Thyroid gland (tissue), 4 donors: ENCODE results near the gene IVD. TPM values are rescaled to one million over a fixed set of nuclear protein-coding genes. Genes with fewer than 3 reads are reported as not detected.

ENCODE experiments used
- DNase-seq, 2 donors: peaks; one replicate each; pipeline ENCODE4 v3.0.0-alpha.2; 2019
- H3K27ac ChIP-seq, 3 donors: fragments of 200-600 bp; sonication (generic); 1 replicate in 2 of 3; 2 replicates in 1 of 3; pipeline ENCODE4 v1.5.1; 2016 to 2019; ENCODE audit warnings: mild to moderate bottlenecking in 1 of 3, moderate library complexity in 1 of 3
- H3K27me3 ChIP-seq: fragments of 200-600 bp; sonication (generic); one replicate; pipeline ENCODE4 v1.5.1; 2019
- H3K36me3 ChIP-seq, 2 donors: fragments of 200-600 bp; sonication (generic); one replicate each; pipeline ENCODE4 v1.5.1; 2016 to 2019
- H3K4me1 ChIP-seq, 2 donors: fragments of 200-600 bp; sonication (generic); one replicate each; pipeline ENCODE4 v1.5.1; 2017 to 2019
- H3K4me3 ChIP-seq, 3 donors: fragments of 200-600 bp; sonication (generic); replicated peaks in 1 of 3; 1 replicate in 2 of 3; 2 replicates in 1 of 3; pipeline ENCODE4 v1.5.1; 2016; ENCODE audit warnings: mild to moderate bottlenecking in 1 of 3
- H3K9me3 ChIP-seq: fragments of 200-600 bp; sonication (generic); one replicate; pipeline ENCODE4 v1.5.1; 2017
- CTCF ChIP-seq, 6 experiments: fragments of 200-600 bp in 3 of 6; fragments of 450-650 bp in 3 of 6; sonication (generic) in 3 of 6; IDR thresholded peaks; one replicate each; pipeline ENCODE4 v1.5.1; 2016 to 2019; ENCODE audit warnings: antibody characterized with exemption in 6 of 6, mild to moderate bottlenecking in 2 of 6, inconsistent platforms in 1 of 6, moderate library complexity in 1 of 6
- POLR2A ChIP-seq, 2 donors: fragments of 450-650 bp; IDR thresholded peaks; one replicate each; pipeline ENCODE4 v1.6.1; 2017; ENCODE audit warnings: antibody characterized with exemption in 2 of 2, mild to moderate bottlenecking in 2 of 2, moderate library complexity in 1 of 2
- WGBS, 2 donors: methylation state at CpG; one replicate each; pipeline ENCODE4 v1.1.5; 2017; 5-methylcytosine and 5-hydroxymethylcytosine counted together
- intact Hi-C: fragments of 100-400 bp; cut with DNase I; formaldehyde crosslinking; loops from one replicate; pipeline ENCODE4 v1.15.1; 2023
- total RNA-seq, 4 donors: library from RNA; depleted of rRNA; stranded (reverse); fragments of >200 nt; gene quantifications; one replicate each; pipeline ENCODE4 v1.2.3, GENCODE V29; 2016

IVD gene
- total RNA-seq, 4 donors from 2014 or later = 393 to 723 (median 539) TPM

- H3K27ac ChIP-seq = no peak overlapping the region
- H3K36me3 ChIP-seq = no peaks in the 10 kb centered on the region
- peaks cover 32 to 42% of the 10 kb centered on the region in 2 donors for H3K4me1 ChIP-seq
- H3K27me3 ChIP-seq = no peaks in the 10 kb centered on the region
- no peak overlapping the region for H3K4me3 ChIP-seq
- intact Hi-C loops = loop anchor here (5.0 to 10.0 kb wide), 2 partner anchors 61 to 123 kb away; partner anchors contain the start of genes CCDC32 and RPUSD2
- 60 to 61% methylated on average over 3 of the region's 3 CpGs for WGBS, 2 donors
- H3K9me3 ChIP-seq = no peaks in the 10 kb centered on the region
- DNase-seq = peak in 1 of 2 donors; percentile 26
- TF ChIP-seq CTCF (IDR thresholded peaks at IDR 0.05) = no peak
- no peak for TF ChIP-seq POLR2A (IDR thresholded peaks at IDR 0.05)
These were observed 38.3 kb downstream of the IVD start for GRCh38 chr15:40443846-40444245.

GRCh38 chr15:40444736-40445135 lies 39.1 kb downstream of the IVD start:
- Histone ChIP-seq H3K4me1 (peaks cover 29 to 35% of the 10 kb centered on the region in 2 donors), H3K27me3 (no peaks in the 10 kb centered on the region), H3K27ac (no peak overlapping the region), H3K36me3 (no peaks in the 10 kb centered on the region), H3K9me3 (no peaks in the 10 kb centered on the region), H3K4me3 (no peak overlapping the region)
- no peak for DNase-seq
- intact Hi-C loops = loop anchor here (5.0 to 10.0 kb wide), 2 partner anchors 60 to 123 kb away; partner anchors contain the start of genes CCDC32 and RPUSD2
- TF ChIP-seq POLR2A (IDR thresholded peaks at IDR 0.05) = no peak
- TF ChIP-seq CTCF (IDR thresholded peaks at IDR 0.05) = no peak
- WGBS, 2 donors = 86 to 89% methylated on average over 5 of the region's 5 CpGs

- H3K4me1 ChIP-seq = peaks cover 27 to 39% of the 10 kb centered on the region in 2 donors
- no peak for DNase-seq
- H3K4me3 ChIP-seq = no peak overlapping the region
- H3K27ac ChIP-seq = no peak overlapping the region
- intact Hi-C loops = loop anchor here (10.0 kb wide), 1 partner anchor 59 kb away; no protein-coding TSS in a partner anchor
- H3K36me3 ChIP-seq = no peaks in the 10 kb centered on the region
- no peak for TF ChIP-seq CTCF (IDR thresholded peaks at IDR 0.05)
- TF ChIP-seq POLR2A (IDR thresholded peaks at IDR 0.05) = no peak
- H3K9me3 ChIP-seq = no peaks in the 10 kb centered on the region
- no peaks in the 10 kb centered on the region for H3K27me3 ChIP-seq
- WGBS, 2 donors = 62 to 71% methylated on average over 9 of the region's 9 CpGs
These were observed 39.9 kb downstream of the IVD start for GRCh38 chr15:40445421-40445922.

- Histone ChIP-seq H3K4me1 (peaks cover 29 to 42% of the 10 kb centered on the region in 2 donors), H3K4me3 (no peak overlapping the region), H3K9me3 (no peaks in the 10 kb centered on the region), H3K27me3 (no peaks in the 10 kb centered on the region), H3K27ac (no peak overlapping the region), H3K36me3 (no peaks in the 10 kb centered on the region)
- no peak for TF ChIP-seq CTCF (IDR thresholded peaks at IDR 0.05)
- TF ChIP-seq POLR2A (IDR thresholded peaks at IDR 0.05) = no peak
- no peak for DNase-seq
- WGBS, 2 donors = 55 to 67% methylated on average over 3 of the region's 3 CpGs
- intact Hi-C loops = loop anchor here (10.0 kb wide), 1 partner anchor 59 kb away; no protein-coding TSS in a partner anchor
These were observed 40.5 kb downstream of the IVD start for GRCh38 chr15:40446144-40446543.

- Histone ChIP-seq H3K27ac (no peak overlapping the region), H3K4me3 (no peak overlapping the region), H3K27me3 (no peaks in the 10 kb centered on the region), H3K36me3 (no peaks in the 10 kb centered on the region), H3K9me3 (no peaks in the 10 kb centered on the region), H3K4me1 (peaks cover 20 to 44% of the 10 kb centered on the region in 2 donors)
- TF ChIP-seq POLR2A (IDR thresholded peaks at IDR 0.05) = no peak
- 94 to 98% methylated on average over 4 of the region's 4 CpGs for WGBS, 2 donors
- intact Hi-C loops = loop anchor here (10.0 kb wide), 1 partner anchor 56 kb away; no protein-coding TSS in a partner anchor
- no peak for DNase-seq
These were observed 42.8 kb downstream of the IVD start for GRCh38 chr15:40448354-40448753.
